ENCODE data around the gene PALS1.

The PALS1 gene

DNA sequence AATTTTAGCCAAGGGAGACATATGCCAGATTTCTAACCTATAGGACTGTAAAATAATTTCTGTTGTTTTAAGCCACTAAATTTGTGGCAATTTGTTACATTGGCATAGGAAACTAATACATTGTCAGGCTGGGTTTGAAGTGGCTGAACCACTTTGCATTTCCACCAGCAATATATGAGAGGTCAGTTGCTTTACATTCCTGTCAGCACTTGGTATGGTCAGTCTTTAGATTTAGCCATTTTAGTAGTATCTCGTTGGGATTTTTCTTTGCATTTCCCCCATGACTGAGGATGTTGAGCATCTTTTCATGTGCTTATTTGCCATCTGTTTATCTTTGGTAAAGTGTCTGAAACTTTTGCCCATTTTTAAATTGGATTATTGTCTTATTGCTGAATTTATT is 3.9 kb downstream of the PALS1 start:
- TF ChIP-seq, protein P1, sequence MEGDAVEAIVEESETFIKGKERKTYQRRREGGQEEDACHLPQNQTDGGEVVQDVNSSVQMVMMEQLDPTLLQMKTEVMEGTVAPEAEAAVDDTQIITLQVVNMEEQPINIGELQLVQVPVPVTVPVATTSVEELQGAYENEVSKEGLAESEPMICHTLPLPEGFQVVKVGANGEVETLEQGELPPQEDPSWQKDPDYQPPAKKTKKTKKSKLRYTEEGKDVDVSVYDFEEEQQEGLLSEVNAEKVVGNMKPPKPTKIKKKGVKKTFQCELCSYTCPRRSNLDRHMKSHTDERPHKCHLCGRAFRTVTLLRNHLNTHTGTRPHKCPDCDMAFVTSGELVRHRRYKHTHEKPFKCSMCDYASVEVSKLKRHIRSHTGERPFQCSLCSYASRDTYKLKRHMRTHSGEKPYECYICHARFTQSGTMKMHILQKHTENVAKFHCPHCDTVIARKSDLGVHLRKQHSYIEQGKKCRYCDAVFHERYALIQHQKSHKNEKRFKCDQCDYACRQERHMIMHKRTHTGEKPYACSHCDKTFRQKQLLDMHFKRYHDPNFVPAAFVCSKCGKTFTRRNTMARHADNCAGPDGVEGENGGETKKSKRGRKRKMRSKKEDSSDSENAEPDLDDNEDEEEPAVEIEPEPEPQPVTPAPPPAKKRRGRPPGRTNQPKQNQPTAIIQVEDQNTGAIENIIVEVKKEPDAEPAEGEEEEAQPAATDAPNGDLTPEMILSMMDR (IDR thresholded peaks at IDR 0.05; ENCODE audit: borderline replicate concordance, control extremely low read depth, extremely low read depth, insufficient read depth, missing control alignments): no peak

GRCh38 chr14:67251573-67252226 is 10.5 kb downstream of the PALS1 start:
- TF ChIP-seq, protein P1 (IDR thresholded peaks at IDR 0.05; ENCODE audit: borderline replicate concordance, control extremely low read depth, extremely low read depth, insufficient read depth, missing control alignments): no peak
- no peak for DNase-seq (ENCODE audit: low spot score)
- in situ Hi-C loops (cut with MboI; ENCODE audit: low sequenced_read_pairs, unreplicated experiment): no loop called here

More for the DNA sequence above, 3.9 kb downstream of the PALS1 start:
- in situ Hi-C loops (cut with MboI; ENCODE audit: low sequenced_read_pairs, unreplicated experiment): no loop called here
- DNase-seq (ENCODE audit: low spot score): no peak

GRCh38 chr14:67253076-67253635 is 11.9 kb downstream of the PALS1 start:
- TF ChIP-seq, protein P1 (IDR thresholded peaks at IDR 0.05; ENCODE audit: borderline replicate concordance, control extremely low read depth, extremely low read depth, insufficient read depth, missing control alignments): no peak
- in situ Hi-C loops (cut with MboI; ENCODE audit: low sequenced_read_pairs, unreplicated experiment): no loop called here
- no peak for DNase-seq (ENCODE audit: low spot score)

- in situ Hi-C loops (cut with MboI; ENCODE audit: low sequenced_read_pairs, unreplicated experiment): no loop called here
- TF ChIP-seq, protein P1 (IDR thresholded peaks at IDR 0.05; ENCODE audit: borderline replicate concordance, control extremely low read depth, extremely low read depth, insufficient read depth, missing control alignments): no peak
- DNase-seq (ENCODE audit: low spot score): no peak
Measured at GRCh38 chr14:67257906-67258305, 16.7 kb downstream of the PALS1 start.

- TF ChIP-seq, protein P1 (IDR thresholded peaks at IDR 0.05; ENCODE audit: borderline replicate concordance, control extremely low read depth, extremely low read depth, insufficient read depth, missing control alignments): no peak
- in situ Hi-C loops (cut with MboI; ENCODE audit: low sequenced_read_pairs, unreplicated experiment): no loop called here
- no peak for DNase-seq (ENCODE audit: low spot score)
Measured at GRCh38 chr14:67260965-67261364, 19.7 kb downstream of the PALS1 start.

GRCh38 chr14:67263499-67264149 is 22.4 kb downstream of the PALS1 start:
- in situ Hi-C loops (cut with MboI; ENCODE audit: low sequenced_read_pairs, unreplicated experiment): no loop called here
- no peak for DNase-seq (ENCODE audit: low spot score)
- TF ChIP-seq, protein P1 (IDR thresholded peaks at IDR 0.05; ENCODE audit: borderline replicate concordance, control extremely low read depth, extremely low read depth, insufficient read depth, missing control alignments): no peak

Data from GM13976 (cell line).